HL-60/S4 treated with retinoic acid at 250 ng/mL for 4 days and 3 days (cell line): Measurements from ENCODE around the gene DPP8.
"Not testable (repeated sequence)": the region's sequence is repeated elsewhere in the genome, so short reads cannot be mapped to it uniquely, and the experiment has no call there.

Experiments
- in situ Hi-C: fragments of 300-500 bp; cut with MboI; formaldehyde crosslinking; loops from 2 replicates; pipeline ENCODE4 v1.7.0; 2022; ENCODE audit warnings: low sequenced_read_pairs

Gene DPP8

GRCh38 chr15:65516997-65517865, at the start of gene DPP8:
Gene DPP8 (minus strand): TSS chr15:65517689. CDS start chr15:65512553, 5,136 bp downstream.
- in situ Hi-C loops: no loop called here

- in situ Hi-C loops: no loop called here
These were observed 44.4 kb upstream of the DPP8 start for GRCh38 chr15:65561934-65562333.

- in situ Hi-C loops: no loop called here
These were observed 42.5 kb upstream of the DPP8 start for GRCh38 chr15:65559941-65560340.

- in situ Hi-C loops: no loop called here
These were observed 41.7 kb upstream of the DPP8 start for GRCh38 chr15:65558997-65559760.

- in situ Hi-C loops: no loop called here
These were observed 40.8 kb upstream of the DPP8 start for GRCh38 chr15:65558336-65558735.

- in situ Hi-C loops: no loop called here
These were observed 39.1 kb upstream of the DPP8 start for GRCh38 chr15:65556622-65557021.

GRCh38 chr15:65553691-65554090, 36.2 kb upstream of the DPP8 start:
- in situ Hi-C loops: no loop called here

GRCh38 chr15:65552851-65553250, 35.4 kb upstream of the DPP8 start:
- in situ Hi-C loops: not testable (repeated sequence)

- in situ Hi-C loops: no loop called here
These were observed 33.7 kb upstream of the DPP8 start for GRCh38 chr15:65551183-65551582.

GRCh38 chr15:65550681-65551098, 33.2 kb upstream of the DPP8 start:
- in situ Hi-C loops: no loop called here

GRCh38 chr15:65549288-65549687, 31.8 kb upstream of the DPP8 start:
- in situ Hi-C loops: not testable (repeated sequence)

- in situ Hi-C loops: no loop called here
These were observed 30.4 kb upstream of the DPP8 start for GRCh38 chr15:65547841-65548240.

- in situ Hi-C loops: no loop called here
These were observed 23.8 kb upstream of the DPP8 start for GRCh38 chr15:65541231-65541820.

GRCh38 chr15:65540314-65540713, 22.8 kb upstream of the DPP8 start:
- in situ Hi-C loops: no loop called here

- in situ Hi-C loops: no loop called here
These were observed 17.7 kb upstream of the DPP8 start for GRCh38 chr15:65535192-65535591.

- in situ Hi-C loops: no loop called here
These were observed 15.7 kb upstream of the DPP8 start for GRCh38 chr15:65533057-65533756.

- in situ Hi-C loops: no loop called here
These were observed 15.2 kb upstream of the DPP8 start for GRCh38 chr15:65532738-65533051.

GRCh38 chr15:65530318-65531111, 13.0 kb upstream of the DPP8 start, which contains the start of gene HACD3:
Gene HACD3 (plus strand): TSS chr15:65530463. CDS start chr15:65530632, 169 bp downstream.
- in situ Hi-C loops: no loop called here

- in situ Hi-C loops: no loop called here
These were observed 12.4 kb upstream of the DPP8 start for GRCh38 chr15:65529762-65530317.
